HG02623 (cell line): ENCODE measurements around the gene SLC9A3.
"Not testable (repeated sequence)": the region's sequence is repeated elsewhere in the genome, so short reads cannot be mapped to it uniquely, and the experiment has no call there.

Experiments
- ATAC-seq: cut with Tn5 transposase; IDR thresholded peaks from one replicate; pipeline ENCODE4 v1.9.1; 2021; ENCODE audit warnings: moderate library complexity; ENCODE audit not compliant: unreplicated experiment

SLC9A3 gene

DNA sequence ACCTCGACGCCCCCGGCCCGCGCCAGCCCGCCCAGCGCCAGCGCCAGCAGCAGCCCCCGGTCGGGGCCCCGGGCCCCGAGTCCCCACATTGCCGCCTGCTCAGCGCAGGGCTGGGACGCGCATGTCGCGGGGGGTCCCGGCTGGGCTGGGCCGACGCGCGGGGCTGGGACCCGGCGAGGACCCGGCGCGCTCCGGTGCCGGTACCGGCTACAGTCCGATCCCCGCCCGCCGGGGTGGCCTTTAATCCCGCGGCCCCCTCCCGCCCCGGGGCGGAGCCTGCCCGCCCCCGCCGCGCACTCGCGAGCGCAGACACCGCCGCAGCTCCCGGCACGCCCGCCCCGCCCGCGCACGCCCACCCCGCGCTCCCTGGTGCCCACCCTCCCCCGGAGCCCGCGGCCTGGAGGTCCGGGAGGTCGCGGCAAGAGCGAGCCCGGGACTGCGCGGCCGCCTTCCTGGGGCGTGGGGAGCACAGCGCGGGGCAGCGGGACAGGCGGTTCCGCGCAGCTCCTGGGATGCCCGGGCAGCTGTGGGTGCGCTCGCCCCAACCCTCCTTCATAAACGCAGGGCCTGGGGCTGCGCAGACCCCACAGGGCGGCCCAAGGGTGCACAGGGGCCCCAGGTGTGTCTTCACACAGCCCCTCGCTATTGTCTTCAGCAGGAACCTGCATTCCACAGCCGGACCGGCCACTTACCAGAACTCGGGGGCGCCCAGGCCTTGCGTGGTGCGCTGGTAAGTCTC lies at the start of gene SLC9A3:
Gene SLC9A3 (minus strand): TSS at position 216 of the 739 bp plus-strand sequence.
- ATAC-seq = no peak

- no peak for ATAC-seq
Observed at GRCh38 chr5:573976-574375, 49.7 kb upstream of the SLC9A3 start.

GRCh38 chr5:573206-573605 lies 49.0 kb upstream of the SLC9A3 start:
- no peak for ATAC-seq

- no peak for ATAC-seq
Observed at GRCh38 chr5:572398-573019, 48.3 kb upstream of the SLC9A3 start.

DNA sequence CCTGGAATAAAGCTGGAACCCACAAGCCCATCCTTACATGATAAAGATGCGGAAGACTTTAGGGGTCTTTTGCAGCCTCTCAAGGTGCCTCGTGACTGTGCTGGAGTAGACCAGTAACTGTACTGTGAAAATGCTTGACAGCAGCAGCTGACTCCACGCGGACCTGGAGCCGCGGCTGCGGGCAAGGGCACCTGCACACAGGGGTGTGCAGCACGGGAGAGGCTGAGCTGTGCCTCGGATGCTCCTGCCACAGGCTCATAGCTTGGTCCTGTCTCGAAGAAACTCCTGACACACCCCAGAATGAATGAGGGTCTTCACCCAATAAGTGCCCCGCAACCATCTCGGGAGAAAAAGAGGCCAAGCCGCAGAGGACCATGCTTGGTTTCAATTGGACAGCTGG lies 47.5 kb upstream of the SLC9A3 start:
- no peak for ATAC-seq

GRCh38 chr5:570886-571285 lies 46.6 kb upstream of the SLC9A3 start:
- ATAC-seq = no peak

- ATAC-seq = no peak
Observed at GRCh38 chr5:570446-570845, 46.2 kb upstream of the SLC9A3 start.

DNA sequence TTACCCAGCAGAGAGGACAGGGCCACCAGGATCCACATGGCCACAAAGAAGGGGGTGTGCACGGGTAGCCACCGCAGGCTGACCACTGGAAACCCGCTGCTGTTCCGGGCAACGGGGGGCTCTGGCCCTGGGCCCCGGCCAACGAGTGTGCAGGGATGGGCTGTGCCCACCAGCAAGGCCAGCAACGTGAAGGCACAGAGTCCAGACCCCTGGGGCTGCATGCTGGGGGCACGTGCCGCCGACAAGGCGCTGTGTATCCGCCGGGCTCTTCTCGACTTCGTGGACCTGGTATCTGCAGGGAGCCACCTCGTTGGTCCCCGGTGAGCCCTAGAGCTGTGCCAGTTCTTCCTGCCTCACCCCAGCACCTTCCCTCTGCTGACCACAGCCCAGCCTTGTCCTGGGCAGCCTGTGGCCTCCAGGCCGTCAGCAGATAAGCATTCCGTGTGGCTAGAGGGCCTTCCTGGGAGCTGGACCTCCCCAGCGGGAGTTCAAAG lies 45.7 kb upstream of the SLC9A3 start:
- no peak for ATAC-seq

- ATAC-seq = no peak
Observed at GRCh38 chr5:569358-569867, 45.2 kb upstream of the SLC9A3 start.

DNA sequence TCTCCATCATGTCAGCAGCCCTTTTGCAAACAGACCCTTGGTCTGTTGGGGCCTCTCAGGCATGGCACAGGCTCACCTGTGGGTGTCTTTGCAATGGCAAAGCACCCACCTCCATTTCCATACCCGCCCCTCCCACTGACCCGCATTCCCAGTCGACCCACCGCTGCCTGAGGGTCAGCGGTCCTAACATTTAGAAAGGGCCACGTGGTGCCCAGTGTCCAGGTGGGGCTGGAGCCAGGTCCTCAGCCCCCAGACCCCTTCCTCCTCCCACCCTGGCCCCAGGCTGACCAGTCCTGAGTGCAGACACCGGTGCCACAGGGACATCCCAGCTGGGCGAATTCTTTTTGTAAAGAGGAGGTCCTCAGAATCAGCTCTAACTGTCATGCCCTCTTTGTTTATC lies 44.6 kb upstream of the SLC9A3 start:
- ATAC-seq = no peak

GRCh38 chr5:568061-568781 lies 44.0 kb upstream of the SLC9A3 start:
- ATAC-seq = no peak

DNA sequence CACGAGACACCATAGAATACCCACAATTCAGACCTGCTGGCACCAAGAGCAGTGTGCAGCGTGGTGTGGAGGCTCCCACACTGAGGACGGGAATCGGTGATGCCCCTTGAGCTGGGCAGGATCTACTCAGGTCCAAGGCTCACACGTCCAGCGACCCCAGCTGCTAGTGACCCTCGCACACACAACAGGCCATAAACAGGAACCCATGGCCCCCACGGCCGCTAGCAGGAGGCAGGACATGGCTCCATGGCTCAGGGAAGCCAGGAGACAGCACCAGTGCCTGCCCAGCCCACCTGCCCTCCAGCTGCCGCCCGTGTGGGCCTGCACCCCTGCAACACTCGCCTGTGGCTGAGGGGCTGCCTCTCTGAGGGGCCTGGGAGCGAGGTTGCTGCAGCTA lies 43.4 kb upstream of the SLC9A3 start:
- ATAC-seq = no peak

DNA sequence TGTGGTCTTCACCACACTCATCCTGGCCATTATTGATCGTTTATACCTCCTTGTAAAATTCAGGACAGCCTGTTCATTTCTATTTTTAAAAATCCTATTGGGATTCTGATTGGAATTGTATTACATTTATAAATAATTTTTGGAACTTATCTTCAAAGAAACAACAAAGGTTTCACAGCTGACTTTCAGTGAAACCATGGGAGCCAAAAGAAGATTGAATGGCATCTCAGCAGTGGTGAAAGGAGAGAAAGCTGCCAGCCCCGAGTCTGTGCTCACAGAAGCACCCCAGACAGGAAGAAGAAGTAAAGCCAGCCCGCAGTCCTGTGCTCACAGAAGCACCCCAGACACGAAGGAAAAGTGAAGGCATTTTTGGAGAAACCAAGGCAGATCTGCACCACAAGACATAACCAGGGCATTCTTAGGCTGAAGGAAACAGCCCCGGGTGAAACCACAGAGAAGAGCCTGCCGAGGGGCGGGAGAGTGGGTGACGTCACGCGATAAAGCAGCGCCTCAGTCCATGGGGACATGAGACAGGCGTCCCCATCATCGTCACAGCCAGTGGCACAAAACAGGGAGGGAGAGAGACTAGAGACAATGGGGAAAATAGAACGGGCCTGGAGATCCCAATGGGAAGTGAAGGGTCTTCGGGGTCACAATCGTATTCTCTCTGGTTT lies 42.5 kb upstream of the SLC9A3 start:
- ATAC-seq = no peak

DNA sequence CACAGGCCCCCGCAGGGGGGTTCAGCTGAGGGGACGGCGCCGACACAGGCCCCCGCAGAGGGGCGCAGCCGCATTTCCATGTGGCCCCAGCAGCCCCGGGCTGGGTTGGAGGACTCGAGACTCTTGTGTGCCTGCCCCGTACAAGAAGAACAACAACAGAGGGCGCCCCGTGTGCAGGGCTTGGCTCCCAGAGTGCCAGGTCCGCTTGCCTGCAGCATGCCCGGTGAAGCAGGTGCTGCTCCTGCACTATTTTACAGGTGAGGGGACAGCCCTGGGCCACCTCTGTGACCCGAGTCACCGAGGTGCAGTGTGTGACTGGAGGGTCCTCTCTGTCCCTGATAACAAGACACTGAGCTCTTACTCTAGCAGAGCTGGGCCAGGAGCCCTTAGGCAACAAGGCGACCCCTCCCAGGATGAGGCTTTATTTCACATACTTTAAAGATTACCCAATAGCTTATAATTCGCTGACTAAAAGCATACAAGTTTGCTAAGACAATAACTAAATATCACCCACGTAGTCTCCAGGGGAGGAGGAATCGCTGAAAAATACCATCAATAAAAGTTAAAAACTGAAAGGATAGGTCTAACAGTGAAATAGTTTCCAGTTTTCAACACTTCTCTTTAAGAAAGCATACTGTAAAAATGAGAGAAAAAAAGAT lies 41.7 kb upstream of the SLC9A3 start:
- ATAC-seq = no peak

DNA sequence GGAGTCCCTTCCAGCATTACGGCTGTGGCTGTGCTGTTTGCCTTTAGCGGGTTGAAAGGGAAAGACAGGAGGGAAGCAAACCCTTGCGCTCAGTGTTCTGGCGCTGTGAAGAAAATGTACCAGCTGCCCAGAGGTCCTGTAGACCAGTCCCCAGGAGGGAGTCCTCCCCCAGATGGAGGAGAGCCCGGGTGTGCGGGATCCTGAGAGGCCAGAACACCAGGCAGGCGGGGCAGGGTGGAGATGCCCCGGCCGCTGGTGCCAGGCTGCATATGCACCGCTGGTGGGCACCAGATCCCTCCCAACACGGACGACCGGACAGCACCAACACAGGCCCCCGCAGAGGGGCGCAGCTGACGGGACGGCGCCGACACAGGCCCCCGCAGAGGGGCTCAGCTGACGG lies 37.2 kb upstream of the SLC9A3 start:
- ATAC-seq = no peak

DNA sequence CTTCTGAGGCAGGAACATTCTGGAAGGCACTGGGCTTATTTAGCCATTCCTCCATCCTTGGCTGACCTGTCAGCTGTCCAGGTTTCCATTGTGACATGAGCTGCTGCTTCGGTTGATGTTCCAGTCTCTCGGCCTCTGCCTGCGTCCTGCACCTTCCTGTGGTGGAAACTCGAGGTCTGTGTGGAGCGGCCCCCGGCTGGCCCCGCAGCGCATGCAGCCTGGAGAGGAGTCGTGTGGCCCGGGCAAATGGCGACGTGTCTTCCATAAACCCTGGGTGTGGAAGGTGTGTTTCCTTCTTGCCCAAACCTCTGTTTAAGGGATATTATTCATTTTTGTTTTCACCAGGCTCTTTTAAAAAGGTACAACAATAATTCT lies 36.5 kb upstream of the SLC9A3 start:
- no peak for ATAC-seq

DNA sequence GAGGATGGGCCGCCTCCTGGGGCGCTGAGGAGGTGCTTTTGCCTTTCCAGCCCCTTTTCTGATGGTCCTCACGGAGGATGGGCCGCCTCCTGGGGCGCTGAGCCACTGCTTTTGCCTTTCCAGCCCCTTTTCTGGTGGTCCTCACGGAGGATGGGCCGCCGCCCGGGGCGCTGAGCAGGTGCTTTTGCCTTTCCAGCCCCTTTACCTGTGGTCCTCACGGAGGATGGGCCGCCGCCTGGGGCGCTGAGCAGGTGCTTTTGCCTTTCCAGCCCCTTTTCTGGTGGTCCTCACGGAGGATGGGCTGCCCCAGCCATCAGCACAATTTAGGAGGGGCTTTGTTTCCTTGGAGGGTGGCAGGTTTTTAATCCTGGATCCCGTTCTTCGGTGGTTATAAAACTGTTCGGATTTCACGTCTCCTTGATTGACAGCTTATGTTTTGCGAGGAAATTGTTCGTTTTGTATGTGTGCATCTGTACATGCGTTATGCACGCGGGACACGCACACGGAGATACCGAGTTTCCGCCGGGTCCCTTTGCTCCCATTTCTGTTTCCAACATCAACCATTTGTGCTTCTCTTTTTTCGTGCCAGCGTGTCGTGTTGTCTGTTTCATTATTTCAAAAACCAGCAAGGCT lies 34.7 kb upstream of the SLC9A3 start:
- ATAC-seq = no peak

DNA sequence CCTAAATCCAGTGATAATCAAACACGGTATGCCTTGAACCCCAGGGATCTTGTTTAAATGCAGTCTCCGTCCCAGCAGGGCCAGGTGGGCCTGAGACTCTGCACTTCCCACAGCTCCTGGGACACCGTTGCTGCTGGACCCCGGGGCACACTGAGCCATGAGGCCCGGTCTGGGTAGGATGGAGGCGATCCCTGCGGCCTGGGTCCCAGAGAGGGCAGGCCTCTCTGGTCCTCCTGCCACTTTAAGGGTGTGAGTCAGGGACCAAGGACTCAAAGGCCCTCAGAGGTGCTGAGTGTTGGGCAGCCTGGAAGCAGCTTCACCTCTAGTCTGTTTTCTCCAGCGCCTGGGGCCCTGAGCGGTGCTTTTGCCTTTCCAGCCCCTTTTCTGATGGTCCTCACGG lies 34.1 kb upstream of the SLC9A3 start:
- ATAC-seq = no peak

GRCh38 chr5:557917-558316 lies 33.7 kb upstream of the SLC9A3 start:
- ATAC-seq = not testable (repeated sequence)

- ATAC-seq = no peak
Observed at GRCh38 chr5:556909-557441, 32.7 kb upstream of the SLC9A3 start.
